DOHH2 (cell line): ENCODE measurements around the gene DOCK1.

Source experiments
- H3F3A ChIP-seq: fragments of 200-600 bp; sonication (generic), shearing (Covaris generic); 2 replicates; pipeline ENCODE4 v1.6.0; 2016; ENCODE audit warnings: antibody characterized with exemption, mild to moderate bottlenecking; ENCODE audit not compliant: control insufficient read depth, insufficient read depth
- H3K27ac ChIP-seq: fragments of 200-600 bp; sonication (generic); 2 replicates; pipeline ENCODE4 v1.5.1; 2014; ENCODE audit warnings: low read depth, mild to moderate bottlenecking, low read length, moderate library complexity
- H3K27me3 ChIP-seq: fragments of 200-600 bp; sonication (generic); 2 replicates; pipeline ENCODE4 v1.6.1; 2014; ENCODE audit warnings: mild to moderate bottlenecking, low read length, mixed read lengths; ENCODE audit not compliant: control insufficient read depth
- H3K36me3 ChIP-seq: fragments of 200-600 bp; sonication (generic); 2 replicates; pipeline ENCODE4 v1.6.1; 2014; ENCODE audit warnings: mild to moderate bottlenecking, low read length, moderate library complexity, mixed read lengths; ENCODE audit not compliant: control insufficient read depth
- H3K4me1 ChIP-seq: fragments of 200-600 bp; sonication (generic); 2 replicates; pipeline ENCODE4 v1.6.1; 2014; ENCODE audit warnings: mild to moderate bottlenecking, low read length, mixed read lengths; ENCODE audit not compliant: control insufficient read depth
- H3K4me2 ChIP-seq: fragments of 200-600 bp; sonication (generic); 2 replicates; pipeline ENCODE4 v1.6.0; 2014; ENCODE audit warnings: mild to moderate bottlenecking, low read length, moderate library complexity
- H3K4me3 ChIP-seq: fragments of 200-600 bp; sonication (generic); 2 replicates; pipeline ENCODE4 v1.5.1; 2014; ENCODE audit warnings: mild to moderate bottlenecking, low read length, mixed read lengths
- H3K79me2 ChIP-seq: fragments of 200-600 bp; sonication (generic); 2 replicates; pipeline ENCODE4 v1.6.1; 2014; ENCODE audit warnings: mild to moderate bottlenecking, low read length, mixed read lengths; ENCODE audit not compliant: control insufficient read depth
- H3K9me2 ChIP-seq: fragments of 200-600 bp; sonication (generic); replicated peaks from 2 replicates; pipeline ENCODE4 v1.6.1; 2014; ENCODE audit warnings: mild to moderate bottlenecking, low read length, mixed read lengths; ENCODE audit not compliant: control insufficient read depth
- H3K9me3 ChIP-seq: fragments of 200-600 bp; sonication (generic); 2 replicates; pipeline ENCODE4 v1.6.1; 2014; ENCODE audit warnings: antibody characterized with exemption, low read length, mixed read lengths; ENCODE audit not compliant: control insufficient read depth, insufficient read depth
- H4K20me1 ChIP-seq: fragments of 200-600 bp; sonication (generic); 2 replicates; pipeline ENCODE4 v1.6.0; 2014; ENCODE audit warnings: low read depth, mild to moderate bottlenecking, antibody characterized with exemption, low read length, moderate library complexity; ENCODE audit not compliant: control insufficient read depth, insufficient read depth
- CTCF ChIP-seq: fragments of 200-600 bp; sonication (generic); IDR thresholded peaks from one replicate; pipeline ENCODE4 v1.5.1; 2014; ENCODE audit warnings: antibody characterized with exemption, mild to moderate bottlenecking, low read depth, low read length; ENCODE audit not compliant: poor library complexity, severe bottlenecking
- EZH2phosphoT487 ChIP-seq: fragments of 200-600 bp; sonication (generic); IDR thresholded peaks from 2 replicates; pipeline ENCODE4 v1.6.1; 2017; ENCODE audit warnings: borderline replicate concordance, mild to moderate bottlenecking, antibody characterized with exemption, low read length, moderate library complexity, mixed read lengths

DOCK1 gene

GRCh38 chr10:127194111-127194510 is 288.9 kb downstream of the DOCK1 start:
- no peaks in the 10 kb centered on the region for H3K4me1 ChIP-seq
- no peaks in the 10 kb centered on the region for H3K9me3 ChIP-seq
- H3K9me2 ChIP-seq: no peaks in the 10 kb centered on the region
- no peaks in the 10 kb centered on the region for H3K79me2 ChIP-seq
- H3K36me3 ChIP-seq: no peaks in the 10 kb centered on the region
- H3K4me2 ChIP-seq: no peak overlapping the region
- TF ChIP-seq CTCF (no peak), EZH2phosphoT487 (no peak)
- no peaks in the 10 kb centered on the region for H4K20me1 ChIP-seq
- H3K4me3 ChIP-seq: no peak overlapping the region
- H3K27ac ChIP-seq: no peak overlapping the region
- H3F3A ChIP-seq: no peaks in the 10 kb centered on the region
- H3K27me3 ChIP-seq: no peaks in the 10 kb centered on the region

GRCh38 chr10:127194599-127194998 is 289.4 kb downstream of the DOCK1 start:
- no peaks in the 10 kb centered on the region for H3K27me3 ChIP-seq
- TF ChIP-seq EZH2phosphoT487: no peak
- TF ChIP-seq CTCF: no peak
- H3K36me3 ChIP-seq: no peaks in the 10 kb centered on the region
- H4K20me1 ChIP-seq: no peaks in the 10 kb centered on the region
- no peaks in the 10 kb centered on the region for H3F3A ChIP-seq
- no peaks in the 10 kb centered on the region for H3K79me2 ChIP-seq
- H3K4me1 ChIP-seq: no peaks in the 10 kb centered on the region
- H3K27ac ChIP-seq: no peak overlapping the region
- no peaks in the 10 kb centered on the region for H3K9me3 ChIP-seq
- no peaks in the 10 kb centered on the region for H3K9me2 ChIP-seq
- no peak overlapping the region for H3K4me3 ChIP-seq
- H3K4me2 ChIP-seq: no peak overlapping the region

GRCh38 chr10:127195041-127195506 is 289.8 kb downstream of the DOCK1 start:
- Histone ChIP-seq H3K9me2 (no peaks in the 10 kb centered on the region), H3K36me3 (no peaks in the 10 kb centered on the region), H4K20me1 (no peaks in the 10 kb centered on the region), H3K4me2 (no peak overlapping the region), H3K79me2 (no peaks in the 10 kb centered on the region), H3F3A (no peaks in the 10 kb centered on the region), H3K27ac (no peak overlapping the region), H3K4me3 (no peak overlapping the region), H3K9me3 (no peaks in the 10 kb centered on the region), H3K27me3 (no peaks in the 10 kb centered on the region), H3K4me1 (no peaks in the 10 kb centered on the region)
- TF ChIP-seq CTCF: no peak
- TF ChIP-seq EZH2phosphoT487: no peak
